Stimulated activated CD8-positive, alpha-beta memory T cell treated with anti-CD3 and anti-CD28 coated beads, Interleukin-7, amount 100 ng/mL, for 24 hours (primary cell): ENCODE data around the gene OR1M1.
"Not testable (repeated sequence)": the region's sequence is repeated elsewhere in the genome, so short reads cannot be mapped to it uniquely, and the experiment has no call there.

Experiments
- DNase-seq: peaks from one replicate; pipeline ENCODE4 v3.0.0-alpha.2; 2020; ENCODE audit warnings: low read depth

Gene OR1M1, protein sequence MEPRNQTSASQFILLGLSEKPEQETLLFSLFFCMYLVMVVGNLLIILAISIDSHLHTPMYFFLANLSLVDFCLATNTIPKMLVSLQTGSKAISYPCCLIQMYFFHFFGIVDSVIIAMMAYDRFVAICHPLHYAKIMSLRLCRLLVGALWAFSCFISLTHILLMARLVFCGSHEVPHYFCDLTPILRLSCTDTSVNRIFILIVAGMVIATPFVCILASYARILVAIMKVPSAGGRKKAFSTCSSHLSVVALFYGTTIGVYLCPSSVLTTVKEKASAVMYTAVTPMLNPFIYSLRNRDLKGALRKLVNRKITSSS

DNA sequence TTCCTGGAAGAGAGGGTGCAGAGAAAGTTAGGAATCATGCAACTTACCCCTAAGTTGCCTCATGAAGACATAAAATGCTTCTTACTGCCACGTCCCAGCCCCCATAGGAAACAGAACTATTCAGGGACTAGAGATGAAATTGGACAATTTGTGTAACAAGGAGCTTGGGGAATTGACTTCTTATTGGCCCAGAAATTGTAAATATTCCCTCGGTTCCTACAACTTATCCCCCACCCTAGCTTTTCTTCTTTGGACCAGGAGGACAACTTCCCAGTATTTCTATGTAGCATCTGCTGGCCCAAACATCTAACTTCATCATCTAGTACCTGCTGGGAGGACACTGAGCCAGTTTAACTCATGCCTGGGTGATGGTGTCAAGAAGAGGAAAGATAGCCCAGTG is at the start of gene OR1M1:
TSS of gene OR1M1 (plus strand) at position 301 of the 400 bp plus-strand sequence. CDS start 6,184 bp downstream, outside the sequence.
- DNase-seq = no peak

DNA sequence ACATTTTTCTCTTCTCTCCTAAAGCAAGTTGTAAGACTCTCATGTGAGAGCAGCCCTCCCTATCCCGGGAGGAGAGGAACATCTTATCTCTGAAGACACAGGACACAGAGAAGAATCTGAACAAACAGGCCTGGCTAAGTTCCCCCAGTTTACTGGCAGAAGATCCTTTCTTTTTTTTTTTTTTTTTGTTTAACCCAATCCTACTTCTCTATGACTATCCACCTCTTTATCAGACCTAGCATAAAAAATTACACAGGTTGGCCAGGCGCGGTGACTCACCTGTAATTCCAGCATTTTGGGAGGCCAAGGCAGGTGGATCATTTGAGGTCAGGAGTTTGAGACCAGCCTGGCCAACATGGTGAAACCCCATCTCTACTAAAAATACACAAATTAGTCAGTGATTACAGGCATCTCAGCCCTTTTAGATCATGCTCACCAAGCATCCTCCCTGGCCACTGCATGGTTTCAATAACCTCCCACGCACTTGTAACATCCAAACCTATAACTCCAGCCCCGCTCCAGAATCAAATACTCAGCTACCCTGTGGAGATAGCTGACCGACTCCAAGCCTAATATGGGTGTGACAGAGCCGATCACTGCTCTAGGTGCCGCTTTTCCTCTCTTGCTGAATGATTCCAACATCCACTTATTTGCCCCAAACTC is 49.3 kb upstream of the OR1M1 start:
- no peak for DNase-seq

DNA sequence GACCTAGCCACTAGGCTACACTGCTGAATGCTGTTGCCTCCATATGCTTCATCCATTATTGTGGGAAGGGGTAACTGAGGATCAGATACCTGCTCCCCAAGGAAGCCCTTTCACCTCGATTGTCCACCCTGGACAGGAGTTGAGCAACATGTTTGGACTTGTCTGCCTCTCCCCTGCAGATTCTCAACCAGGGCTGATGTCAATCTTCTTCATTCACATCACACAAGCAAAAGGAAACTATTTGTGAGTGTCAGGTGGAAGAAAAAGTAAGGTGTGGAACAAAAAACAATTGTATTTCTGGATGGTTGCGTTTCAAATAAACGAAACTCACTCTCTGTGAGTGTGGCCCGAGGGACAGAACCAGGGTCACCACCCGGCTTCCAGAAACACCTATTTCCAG is 47.1 kb upstream of the OR1M1 start:
- DNase-seq = no peak

DNA sequence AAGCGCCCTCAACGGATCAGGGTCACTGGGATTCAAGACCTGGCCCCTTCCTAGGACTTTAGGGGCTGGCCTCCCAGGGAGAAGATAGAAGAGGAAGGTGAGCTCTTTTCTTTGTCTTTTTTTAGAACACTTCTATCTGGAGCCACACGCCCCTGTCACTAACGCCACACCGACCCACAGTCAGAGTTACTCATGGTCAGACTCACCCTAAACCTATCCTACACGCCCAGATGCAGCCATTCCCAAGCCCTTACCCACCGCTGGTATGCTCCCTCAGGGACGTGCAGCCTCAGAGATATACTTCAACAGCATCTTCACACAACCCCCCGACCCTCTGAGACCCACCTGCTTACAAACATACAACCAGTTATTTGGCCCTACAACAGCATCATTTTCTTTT is 46.7 kb upstream of the OR1M1 start:
- no peak for DNase-seq

DNA sequence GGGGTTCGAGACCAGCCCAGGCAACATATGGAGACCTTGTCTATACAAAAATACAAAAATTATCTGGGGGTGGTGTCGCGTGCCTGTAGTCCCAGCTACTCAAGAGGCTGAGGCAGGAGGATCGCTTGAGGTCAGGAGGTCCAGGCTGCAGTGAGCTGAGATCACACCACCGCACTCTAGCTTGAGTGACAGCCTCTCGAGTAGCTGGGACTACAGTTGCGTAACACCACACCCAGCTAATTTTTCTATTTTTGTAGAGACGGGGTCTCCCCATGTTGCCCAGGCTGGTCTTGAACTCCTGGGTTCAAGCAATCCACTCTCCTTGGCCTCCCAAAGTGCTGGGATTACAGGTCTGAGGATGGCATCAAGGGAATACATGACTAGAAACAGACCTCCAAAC is 45.8 kb upstream of the OR1M1 start:
- no peak for DNase-seq

DNA sequence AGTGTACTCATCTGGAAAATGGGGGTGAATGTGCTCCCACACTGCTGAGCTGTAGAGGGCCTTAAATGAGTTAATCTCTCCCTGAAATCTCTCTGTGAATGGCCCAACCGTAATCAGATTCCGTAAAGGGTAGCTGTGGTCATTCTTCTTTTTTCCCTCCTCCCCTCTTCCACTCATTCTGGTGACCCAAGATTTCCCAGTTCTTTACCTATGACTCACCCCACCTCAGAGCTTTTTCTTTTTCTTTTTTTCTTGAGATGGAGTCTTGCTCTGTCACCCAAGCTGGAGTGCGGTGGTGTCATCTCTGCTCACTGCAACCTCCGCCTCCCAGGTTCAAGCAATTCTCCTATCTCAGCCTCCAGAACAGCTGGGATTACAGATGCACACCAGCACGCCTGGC is 43.3 kb upstream of the OR1M1 start:
- no peak for DNase-seq

DNA sequence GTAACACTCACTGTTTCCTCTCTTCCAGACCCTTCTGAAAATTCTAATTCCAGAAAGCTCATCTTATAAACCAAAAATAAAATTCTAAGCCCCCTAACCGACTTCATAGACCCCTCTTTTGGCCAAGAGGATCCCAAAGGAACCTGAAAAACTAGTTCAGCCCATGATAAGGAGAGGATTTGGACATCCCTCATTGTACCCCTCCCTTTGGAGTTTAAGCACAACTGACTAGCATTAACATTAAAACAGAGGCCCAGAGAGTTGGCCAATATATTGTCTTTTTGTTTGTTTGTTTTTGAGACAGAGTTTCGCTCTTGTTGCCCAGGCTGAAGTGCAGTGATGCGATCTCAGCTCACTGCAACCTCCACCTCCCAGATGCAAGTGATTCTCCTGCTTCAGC is 42.4 kb upstream of the OR1M1 start:
- DNase-seq = no peak

DNA sequence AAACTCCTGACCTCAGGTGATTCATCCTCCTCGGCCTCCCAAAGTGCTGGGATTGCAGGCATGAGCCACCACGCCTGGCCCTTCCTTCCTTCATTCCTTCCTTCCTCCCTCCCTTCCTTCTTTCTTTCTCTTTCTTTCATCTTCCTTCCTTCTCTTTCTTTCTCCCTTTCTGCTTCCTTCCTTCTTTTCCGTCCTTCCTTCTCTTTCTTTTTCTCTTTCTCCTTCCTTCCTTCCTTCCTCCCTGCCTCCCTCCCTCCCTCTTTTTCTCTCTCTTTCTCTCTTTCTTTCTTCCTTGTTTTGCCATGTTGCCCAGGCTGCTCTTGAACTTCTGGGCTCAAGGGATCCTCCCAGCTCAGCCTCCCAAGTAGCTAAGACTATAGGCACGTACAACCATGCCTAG is 40.2 kb upstream of the OR1M1 start:
- DNase-seq = no peak

DNA sequence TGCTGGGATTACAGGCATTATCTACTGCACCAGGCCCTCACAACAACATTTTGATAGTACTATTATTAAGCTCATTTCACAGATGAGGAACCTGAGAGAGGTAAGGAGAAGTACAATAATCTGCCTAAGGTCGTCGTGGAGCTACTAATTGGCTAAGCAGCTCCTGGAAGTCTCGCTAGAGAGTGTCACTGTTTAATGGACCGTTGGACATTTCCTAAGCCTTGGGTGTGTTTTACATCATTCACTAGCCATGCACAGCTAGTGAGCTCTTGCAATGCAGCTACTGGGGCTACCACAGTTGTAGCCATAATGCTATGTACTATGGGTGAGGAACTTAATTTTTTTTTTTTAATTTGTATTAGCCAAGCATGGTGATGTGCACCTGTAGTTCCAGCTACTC is 34.0 kb upstream of the OR1M1 start:
- no peak for DNase-seq

DNA sequence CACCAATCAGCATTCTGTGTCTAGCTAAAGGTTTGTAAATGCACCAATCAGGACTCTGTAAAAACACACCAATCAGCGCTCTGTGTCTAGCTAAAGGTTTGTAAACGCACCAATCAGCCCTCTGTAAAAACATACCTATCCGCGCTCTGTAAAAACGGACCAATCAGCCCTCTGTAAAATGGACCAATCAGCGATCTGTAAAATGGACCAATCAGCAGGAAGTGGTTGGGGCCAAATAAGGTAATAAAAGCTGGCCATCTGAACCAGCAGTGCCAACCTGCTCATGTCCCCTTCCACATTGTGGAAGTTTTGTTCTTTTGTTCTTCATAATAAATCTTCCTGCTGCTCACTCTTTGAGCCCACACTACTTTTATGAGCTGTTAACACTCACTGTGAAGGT is 33.2 kb upstream of the OR1M1 start:
- not testable (repeated sequence) for DNase-seq

DNA sequence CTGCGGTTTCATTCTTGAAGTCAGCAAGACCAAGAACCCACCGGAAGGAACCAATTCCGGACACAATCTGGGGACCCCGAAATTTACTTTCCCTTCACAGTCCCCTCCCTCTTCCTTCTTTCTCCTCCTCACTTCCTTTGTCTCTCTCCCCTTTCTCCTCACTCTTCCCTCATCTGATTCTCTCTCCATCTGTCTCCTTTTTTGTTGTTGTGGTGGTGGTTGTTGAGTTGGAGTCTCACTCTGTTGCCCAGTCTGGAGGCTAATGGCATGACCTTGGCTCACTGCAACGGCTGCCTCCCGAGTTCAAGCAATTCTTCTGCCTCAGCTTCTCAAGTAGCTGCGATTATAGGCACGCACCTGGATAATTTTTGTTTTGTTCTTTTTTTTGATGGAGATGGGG is 32.7 kb upstream of the OR1M1 start:
- DNase-seq = no peak

DNA sequence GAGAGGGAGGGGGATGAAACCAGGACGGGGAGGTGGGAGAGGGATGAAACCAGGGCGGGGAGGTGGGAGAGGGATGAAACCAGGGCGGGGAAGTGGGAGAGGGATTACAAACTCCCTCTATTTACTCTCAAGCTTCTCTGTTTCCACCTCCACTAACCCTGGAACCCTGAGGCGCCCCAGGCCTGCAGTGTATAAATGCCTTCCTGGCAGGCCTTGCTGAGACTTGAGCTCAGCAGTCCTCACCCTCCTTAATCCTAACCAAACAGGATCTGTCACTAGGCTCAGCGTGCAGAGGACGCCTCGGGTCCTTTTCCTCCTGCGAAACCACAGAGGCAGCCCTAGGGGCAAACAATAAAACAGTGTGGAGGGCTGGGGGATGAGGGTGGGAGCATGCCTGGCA is 32.1 kb upstream of the OR1M1 start:
- no peak for DNase-seq

DNA sequence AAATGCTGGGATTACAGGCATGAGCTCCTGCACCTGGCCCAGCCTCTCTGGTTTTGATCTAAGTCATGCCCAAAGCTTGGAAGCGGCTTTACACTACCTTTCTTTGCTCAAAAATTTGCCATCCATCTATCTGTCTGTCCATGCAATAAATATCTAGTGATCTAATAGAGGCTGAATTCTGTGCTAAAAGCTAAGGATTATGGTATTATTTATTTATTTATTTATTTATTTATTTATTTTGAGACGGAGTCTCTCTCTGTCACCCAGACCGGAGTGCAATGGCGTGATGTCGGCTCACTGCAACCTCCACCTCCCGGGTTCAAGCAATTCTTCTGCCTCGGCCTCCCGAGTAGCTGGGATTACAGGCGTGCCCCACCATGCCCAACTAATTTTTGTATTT is 30.7 kb upstream of the OR1M1 start:
- not testable (repeated sequence) for DNase-seq

DNA sequence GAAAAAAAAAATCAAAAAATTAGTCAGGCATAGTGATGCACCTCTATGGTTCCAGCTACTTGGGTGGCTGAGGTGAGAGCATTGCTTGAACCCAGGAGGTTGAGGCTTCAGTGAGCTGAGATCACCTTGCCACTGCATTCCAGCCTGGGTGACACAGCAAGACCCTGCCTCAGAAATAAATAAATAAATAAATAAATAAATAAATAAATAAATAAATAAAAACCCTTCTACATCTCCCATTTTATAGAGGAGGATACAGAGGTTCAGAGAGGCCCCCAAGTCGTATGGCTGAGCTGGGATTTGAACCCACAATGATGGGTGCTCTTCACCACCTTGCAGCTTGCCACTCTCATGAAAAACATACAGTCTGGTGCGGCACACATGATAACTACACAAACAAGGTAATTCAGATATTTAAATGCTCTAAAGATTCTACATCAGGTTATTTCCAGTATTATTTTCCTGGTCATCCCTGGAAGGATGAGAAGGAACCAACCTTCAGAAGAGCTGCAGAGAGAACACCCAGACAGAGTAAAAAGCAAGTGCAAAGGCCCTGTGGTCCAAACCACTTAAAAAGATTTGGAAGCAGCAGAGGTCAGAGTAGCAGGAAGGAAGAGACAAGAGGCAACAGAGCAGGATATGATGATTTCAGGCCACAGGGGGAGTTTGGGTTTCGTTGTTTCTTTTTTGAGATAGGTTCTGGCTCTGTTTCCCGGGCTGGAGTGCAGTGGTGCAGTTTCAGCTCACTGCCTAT is 29.2 kb upstream of the OR1M1 start:
- no peak for DNase-seq

DNA sequence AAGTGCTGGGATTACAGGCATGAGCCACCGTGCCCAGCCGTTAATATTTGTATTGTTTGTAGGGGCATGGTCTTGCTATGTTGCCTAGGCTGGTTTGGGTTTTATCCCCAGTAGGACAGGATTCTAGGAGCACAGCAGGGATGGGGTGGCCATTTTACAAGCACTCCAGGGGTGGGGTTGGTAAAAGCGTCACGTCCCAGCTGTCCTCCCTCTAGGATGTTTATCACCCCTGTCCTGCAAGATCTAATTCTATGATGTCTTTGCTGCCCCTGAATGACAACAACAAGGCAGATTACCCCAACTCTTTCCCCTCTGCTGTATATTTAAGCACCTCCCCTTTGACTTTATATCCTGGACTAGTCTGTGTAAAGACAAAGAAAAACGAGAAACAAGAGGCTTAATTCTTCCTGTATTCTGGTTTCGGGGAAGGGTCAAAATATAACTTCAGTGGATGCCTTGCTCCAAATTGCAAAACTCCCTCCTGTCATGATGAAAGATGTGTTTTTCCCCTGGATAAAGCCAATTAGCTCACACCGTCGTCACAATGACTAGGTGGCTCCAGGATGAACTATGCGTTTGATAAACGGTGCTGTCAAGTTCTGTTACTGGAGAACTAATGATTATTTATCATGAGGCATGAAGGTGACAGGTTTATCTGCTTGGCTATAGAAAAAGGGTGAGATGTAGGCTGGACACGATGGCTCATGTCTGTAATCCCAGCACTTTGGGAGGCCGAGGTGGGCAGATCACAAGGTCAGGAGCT is 27.8 kb upstream of the OR1M1 start:
- DNase-seq = no peak

DNA sequence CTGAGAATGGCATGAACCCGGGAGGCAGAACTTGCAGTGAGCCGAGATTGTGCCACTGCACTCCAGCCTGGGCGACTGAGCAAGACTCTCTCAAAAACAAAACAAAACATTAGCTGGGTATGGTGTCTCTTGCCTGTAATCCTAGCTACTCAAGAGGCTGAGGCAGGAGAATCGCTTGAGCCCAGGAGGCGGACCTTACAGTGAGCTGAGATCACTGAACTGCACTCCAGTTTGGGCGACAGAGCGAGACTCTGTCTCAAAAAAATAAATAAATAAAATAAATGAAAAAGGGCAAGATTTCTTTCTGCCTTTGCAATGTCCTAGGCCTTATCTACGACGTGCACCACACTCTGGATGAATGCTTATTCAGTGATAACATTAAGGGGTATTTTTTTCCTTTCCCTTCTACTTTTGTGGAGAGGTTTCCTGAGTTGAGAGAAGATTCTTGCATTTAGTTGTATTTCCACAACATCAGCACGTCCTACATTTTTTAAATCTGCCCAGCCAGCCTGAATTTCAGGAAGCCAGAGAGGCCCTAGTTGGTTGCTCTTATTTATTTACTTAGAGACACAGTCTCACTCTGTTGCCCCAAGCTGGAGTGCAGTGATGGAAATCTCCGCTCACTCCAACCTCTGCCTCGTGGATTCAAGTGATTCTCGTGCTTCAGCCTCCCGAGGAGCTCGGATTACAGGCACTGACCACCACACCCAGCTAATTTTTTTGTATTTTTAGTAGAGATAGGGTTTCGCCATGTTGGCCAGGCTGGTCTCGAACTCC is 26.1 kb upstream of the OR1M1 start:
- DNase-seq = no peak

DNA sequence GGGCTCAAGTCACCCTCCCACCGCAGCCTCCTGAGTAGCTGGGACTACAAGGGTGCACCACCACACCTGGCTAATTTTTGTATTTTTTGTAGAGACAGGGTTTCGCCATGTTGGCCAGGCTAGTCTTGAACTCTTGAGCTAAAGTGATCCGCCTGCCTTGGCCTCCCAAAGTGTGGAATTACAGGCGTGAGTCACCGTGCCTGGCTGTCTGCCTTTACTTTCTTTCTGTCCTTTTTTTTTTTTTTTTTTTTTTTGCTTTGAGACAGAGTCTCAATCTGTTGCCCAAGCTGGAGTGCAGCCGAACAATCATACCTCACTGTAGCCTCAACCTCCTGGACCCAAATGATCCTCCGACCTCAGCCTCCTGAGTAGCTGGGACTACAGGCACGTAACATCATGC is 25.0 kb upstream of the OR1M1 start:
- no peak for DNase-seq

DNA sequence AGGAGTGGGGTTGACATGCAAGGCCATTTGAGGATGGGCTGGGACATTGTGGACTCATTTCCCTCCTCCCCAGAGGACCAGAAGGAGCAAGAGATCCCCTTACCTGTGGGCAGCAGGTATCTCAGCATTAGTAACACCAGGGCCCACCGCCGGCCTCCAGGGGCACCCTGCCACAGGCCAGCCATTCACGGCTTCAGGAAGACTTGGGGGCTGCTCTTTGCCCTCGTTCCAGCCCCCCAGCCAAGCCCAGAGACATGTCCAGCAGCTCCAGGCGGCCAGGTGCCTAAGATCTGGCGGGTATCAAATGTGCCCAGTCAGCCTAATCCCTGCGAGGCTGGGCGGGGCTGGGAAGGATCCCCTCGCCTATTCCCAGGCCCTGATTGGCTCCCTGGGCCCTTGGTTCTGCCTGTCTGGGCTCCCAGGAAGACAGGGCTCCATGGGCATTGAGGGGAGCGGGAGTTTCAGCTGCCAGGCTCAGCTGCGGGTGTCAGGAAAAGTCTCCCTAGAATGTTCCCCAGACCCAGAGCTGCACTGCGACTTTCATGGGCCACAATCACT is 21.3 kb upstream of the OR1M1 start:
- DNase-seq = no peak

DNA sequence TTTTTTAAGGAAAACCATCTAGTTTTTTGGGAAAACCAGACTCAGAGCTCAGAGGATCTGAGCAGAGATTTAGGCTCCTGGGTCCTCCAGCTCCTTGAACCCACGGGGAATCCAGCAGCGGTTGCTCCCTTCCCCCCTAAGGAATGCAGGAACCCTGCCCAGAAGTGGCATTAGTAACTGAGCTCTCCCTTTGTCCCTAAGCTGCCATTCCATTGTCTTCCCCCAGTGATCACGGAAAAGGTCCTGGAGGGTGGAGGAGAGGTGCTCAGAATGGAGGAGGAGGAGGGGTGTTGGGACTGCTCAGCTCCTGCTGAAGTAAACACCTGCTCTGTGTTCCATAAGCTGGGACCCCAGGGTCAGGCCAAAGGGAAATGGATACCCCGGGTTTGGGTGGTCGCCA is 16.8 kb upstream of the OR1M1 start:
- no peak for DNase-seq

DNA sequence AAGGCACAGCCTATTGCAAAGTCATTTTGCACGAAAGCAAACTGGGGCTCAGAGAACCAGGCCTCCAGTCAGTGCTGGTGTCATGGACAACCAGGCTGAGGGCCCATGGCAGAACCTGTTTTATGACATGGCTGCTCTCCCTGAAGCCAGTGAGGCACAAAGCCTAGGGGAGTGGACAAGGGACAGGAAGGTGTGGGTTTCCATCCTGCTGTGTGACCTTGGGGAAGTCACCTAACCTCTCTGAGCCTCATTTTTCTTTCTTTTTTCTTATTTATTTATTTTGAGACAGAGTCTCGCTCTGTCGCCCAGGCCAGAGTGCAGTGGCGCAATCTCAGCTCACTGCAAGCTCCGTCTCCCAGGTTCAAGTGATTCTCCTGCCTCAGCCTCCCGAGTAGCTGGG is 15.1 kb upstream of the OR1M1 start:
- not testable (repeated sequence) for DNase-seq

DNA sequence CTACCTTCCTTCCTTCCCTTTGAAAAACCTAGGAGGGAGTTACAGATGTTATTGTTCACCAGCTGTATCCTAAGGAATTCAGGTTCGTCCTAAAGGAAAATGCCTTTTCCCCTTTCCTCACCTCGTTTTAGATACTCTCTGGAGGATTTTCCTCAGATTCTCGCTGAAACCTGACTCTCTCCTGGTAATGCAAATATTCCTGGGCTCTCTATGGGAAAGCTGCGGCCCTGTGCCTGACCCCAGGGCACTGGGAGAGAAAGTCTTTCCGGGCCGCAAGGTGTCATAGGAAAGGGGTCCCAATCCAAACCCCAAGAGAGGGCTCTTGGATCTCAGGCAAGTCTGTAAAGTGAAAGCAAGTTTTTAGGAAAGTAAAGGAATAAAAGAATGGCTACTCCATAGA is 13.1 kb upstream of the OR1M1 start:
- no peak for DNase-seq
